Testis (tissue), 2 donors: ENCODE measurements around the gene LARP1.

Experiments
- POLR2A ChIP-seq: fragments of 450-650 bp; IDR thresholded peaks from one replicate; pipeline ENCODE4 v1.6.1; 2017; ENCODE audit warnings: antibody characterized with exemption, mild to moderate bottlenecking, moderate library complexity
- TF ChIP-seq, protein P1 (sequence below), 3 experiments: fragments of 450-650 bp in 2 of 3; fragments of 200-600 bp in 1 of 3; sonication (generic) in 1 of 3; IDR thresholded peaks; one replicate each; pipeline ENCODE4 v1.5.1; 2016 to 2019; ENCODE audit warnings: antibody characterized with exemption in 3 of 3, mild to moderate bottlenecking in 2 of 3, moderate library complexity in 1 of 3

DNA sequence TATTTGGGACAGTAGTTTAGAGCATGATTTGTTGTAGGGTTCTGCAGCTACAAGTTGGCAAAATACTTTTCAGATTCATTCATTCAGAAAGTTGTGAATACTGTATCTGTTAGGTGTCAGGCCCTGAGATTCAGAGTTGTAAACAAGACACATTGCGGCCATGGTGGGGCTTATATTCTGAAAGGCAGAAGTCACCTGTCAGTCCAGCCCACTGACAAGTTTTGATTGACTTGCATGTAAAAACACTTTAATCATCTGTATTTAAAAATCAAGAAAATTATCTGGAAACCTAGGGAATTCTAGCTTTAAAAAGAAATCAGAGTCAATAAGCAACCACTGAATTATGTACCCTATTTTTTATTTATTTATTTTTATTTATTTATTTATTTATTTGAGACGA lies 13.0 kb downstream of the LARP1 start:
- TF ChIP-seq, protein P1, sequence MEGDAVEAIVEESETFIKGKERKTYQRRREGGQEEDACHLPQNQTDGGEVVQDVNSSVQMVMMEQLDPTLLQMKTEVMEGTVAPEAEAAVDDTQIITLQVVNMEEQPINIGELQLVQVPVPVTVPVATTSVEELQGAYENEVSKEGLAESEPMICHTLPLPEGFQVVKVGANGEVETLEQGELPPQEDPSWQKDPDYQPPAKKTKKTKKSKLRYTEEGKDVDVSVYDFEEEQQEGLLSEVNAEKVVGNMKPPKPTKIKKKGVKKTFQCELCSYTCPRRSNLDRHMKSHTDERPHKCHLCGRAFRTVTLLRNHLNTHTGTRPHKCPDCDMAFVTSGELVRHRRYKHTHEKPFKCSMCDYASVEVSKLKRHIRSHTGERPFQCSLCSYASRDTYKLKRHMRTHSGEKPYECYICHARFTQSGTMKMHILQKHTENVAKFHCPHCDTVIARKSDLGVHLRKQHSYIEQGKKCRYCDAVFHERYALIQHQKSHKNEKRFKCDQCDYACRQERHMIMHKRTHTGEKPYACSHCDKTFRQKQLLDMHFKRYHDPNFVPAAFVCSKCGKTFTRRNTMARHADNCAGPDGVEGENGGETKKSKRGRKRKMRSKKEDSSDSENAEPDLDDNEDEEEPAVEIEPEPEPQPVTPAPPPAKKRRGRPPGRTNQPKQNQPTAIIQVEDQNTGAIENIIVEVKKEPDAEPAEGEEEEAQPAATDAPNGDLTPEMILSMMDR (IDR thresholded peaks at IDR 0.05) = no peak
- no peak for TF ChIP-seq POLR2A
